Frontal cortex (tissue), 4 donors: ENCODE results near the gene MAPK8IP3. TPM values are rescaled to one million over a fixed set of nuclear protein-coding genes. Genes with fewer than 3 reads are reported as not detected.

ENCODE experiments used
- DNase-seq, 2 donors: peaks; one replicate each; pipeline ENCODE4 v3.0.0; 2012; ENCODE audit warnings: low spot score in 2 of 2
- FAIRE-seq: peaks from 2 replicates; lab custom pipeline; 2012; peaks lifted over from hg19 to GRCh38; lab: Jason Lieb, UNC
- total RNA-seq: library from RNA; depleted of rRNA; stranded (reverse); fragments of >200 nt; gene quantifications from one replicate; pipeline ENCODE4 v1.2.3, GENCODE V29; 2014
- donor health status: control.
- donor health status: control.
- donor health status: control.

MAPK8IP3 gene
- total RNA-seq, 1 donor from 2014 or later = 66.0 TPM

DNA sequence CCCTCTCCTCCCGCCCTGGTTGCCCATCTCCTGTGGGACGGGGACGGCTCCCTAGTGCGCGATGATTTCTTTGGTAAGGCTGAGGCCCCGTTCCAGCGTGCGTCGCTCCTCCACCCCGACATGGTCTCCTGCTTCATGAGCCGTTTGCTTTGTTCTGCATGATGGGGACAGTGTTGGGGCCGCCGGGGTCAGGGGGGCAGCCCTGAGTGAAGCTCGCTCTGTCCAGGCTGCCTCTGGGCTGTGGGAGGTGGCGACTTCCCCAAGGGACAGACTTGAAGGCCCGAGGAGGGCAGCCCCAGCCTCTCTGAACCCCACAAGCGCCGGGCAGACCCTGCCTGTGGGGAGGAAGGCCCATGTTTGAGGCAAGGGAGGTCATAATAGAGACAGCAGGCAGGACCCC lies 52.9 kb downstream of the MAPK8IP3 start:
- FAIRE-seq (no peak), DNase-seq (no peak)

DNA sequence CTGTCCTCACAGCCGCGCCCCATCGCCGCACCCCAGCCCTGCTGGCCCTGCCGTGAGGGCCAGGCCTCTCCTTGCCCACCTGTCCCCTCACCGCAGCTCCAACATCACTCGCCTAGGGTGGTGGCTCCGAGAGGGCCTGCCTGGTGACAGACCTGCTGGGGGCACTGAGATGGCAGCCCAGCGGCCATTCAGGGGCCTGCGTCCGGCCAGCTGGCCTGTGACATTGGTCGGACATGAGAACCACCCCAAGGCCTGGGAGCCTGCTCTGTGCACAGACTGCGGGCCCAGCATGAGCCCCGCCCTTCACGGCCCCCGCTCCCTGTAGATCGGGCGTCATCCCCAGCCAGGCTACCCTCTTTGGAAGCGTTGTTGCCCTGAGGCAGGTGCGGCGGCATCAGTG lies 53.5 kb downstream of the MAPK8IP3 start:
- no peak for DNase-seq
- FAIRE-seq = no peak

DNA sequence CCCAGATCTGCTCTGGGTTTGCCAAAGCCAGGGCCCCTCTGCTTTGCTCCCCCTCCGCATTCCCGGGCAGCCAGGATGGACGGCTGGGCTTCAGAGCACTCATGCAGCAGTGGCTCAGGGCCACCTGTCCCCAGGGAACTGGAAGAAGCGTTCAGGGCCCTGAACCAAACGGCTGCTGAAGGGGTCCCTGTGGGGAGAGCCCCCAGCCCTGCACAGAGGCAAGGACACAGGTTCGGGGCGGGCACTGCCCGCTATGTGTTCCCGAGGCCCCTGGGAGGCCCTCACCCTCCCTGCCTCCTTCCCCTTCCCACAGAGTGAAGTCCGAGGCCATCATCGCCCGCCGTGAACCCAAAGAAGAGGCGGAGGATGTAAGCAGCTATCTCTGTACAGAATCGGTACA lies 54.9 kb downstream of the MAPK8IP3 start:
- FAIRE-seq (no peak), DNase-seq (no peak)

DNA sequence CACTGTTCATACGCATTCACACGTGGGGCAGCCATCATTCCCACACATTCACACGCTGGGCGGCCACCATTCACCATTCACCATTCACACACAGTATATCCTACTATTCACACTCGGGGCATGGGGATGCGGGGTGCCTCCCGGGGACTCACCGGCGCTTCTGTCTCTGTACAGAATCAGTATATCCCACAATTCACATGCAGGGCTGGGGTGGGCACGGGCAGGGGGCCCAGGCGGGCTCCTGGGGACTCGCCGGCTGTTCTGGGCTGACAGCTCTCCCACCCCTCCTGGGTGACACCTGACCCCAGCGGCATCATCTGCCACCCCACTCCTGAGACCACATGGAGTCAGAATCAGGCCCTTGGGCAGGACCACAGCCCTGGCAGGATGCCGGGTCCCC lies 55.8 kb downstream of the MAPK8IP3 start:
- DNase-seq (no peak), FAIRE-seq (no peak)

DNA sequence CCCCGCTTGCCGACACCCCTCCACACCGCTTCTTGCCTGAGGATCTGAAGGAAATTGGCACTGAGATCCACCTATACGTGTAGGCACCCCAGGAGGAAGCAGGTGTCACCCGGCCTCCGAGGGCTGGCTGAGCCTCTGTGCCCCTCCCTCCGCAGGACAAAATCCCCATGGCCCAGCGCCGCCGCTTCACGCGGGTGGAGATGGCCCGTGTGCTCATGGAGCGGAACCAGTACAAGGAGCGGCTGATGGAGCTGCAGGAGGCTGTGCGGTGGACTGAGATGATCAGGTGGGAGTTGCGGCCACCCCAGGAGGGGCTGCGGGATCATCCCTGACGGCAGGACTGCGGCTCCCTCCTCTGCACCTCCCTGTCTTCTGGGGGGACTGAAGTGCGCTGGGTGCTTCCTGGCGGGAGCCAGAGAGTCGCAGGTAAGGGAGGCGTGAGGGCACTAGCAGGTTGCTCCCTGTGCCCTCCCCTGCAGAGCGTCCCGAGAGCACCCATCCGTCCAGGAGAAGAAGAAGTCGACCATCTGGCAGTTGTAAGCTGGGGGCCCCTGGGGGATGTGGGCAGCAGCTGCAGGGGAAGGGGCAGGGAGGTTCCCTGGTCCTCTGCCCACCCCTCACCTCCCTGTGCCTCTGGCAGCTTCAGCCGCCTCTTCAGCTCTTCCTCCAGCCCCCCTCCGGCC lies 56.3 kb downstream of the MAPK8IP3 start:
- DNase-seq (no peak), FAIRE-seq (no peak)

DNA sequence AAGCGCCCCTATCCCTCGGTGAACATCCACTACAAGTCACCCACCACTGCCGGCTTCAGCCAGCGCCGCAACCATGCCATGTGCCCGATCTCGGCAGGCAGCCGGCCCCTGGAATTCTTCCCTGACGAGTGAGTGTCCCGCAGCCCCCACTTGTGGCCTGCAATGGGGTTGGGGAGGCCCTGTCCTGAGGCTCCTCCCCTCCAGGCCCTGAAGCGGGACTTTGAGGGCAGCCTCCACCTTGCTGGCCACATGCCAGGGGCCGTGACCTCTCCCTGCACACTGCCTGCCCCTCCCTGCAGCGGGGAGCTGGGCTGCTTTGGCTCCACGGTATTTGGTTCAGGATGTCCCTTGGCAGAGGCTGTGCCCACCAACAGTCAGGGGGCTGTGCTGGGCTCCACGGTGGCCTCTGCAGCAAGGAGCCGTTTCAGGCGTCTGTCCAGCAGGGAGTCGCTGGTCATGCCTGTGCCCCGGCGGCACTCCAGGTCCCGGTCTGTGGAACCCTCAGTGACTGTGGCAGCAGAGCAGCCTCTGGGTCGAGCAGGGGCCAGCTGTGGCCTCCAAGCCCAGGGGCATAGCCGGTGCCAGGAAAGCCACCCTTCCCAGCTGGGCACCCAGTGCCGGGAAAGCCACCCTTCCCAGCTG lies 57.0 kb downstream of the MAPK8IP3 start:
- DNase-seq = no peak
- FAIRE-seq = no peak

DNA sequence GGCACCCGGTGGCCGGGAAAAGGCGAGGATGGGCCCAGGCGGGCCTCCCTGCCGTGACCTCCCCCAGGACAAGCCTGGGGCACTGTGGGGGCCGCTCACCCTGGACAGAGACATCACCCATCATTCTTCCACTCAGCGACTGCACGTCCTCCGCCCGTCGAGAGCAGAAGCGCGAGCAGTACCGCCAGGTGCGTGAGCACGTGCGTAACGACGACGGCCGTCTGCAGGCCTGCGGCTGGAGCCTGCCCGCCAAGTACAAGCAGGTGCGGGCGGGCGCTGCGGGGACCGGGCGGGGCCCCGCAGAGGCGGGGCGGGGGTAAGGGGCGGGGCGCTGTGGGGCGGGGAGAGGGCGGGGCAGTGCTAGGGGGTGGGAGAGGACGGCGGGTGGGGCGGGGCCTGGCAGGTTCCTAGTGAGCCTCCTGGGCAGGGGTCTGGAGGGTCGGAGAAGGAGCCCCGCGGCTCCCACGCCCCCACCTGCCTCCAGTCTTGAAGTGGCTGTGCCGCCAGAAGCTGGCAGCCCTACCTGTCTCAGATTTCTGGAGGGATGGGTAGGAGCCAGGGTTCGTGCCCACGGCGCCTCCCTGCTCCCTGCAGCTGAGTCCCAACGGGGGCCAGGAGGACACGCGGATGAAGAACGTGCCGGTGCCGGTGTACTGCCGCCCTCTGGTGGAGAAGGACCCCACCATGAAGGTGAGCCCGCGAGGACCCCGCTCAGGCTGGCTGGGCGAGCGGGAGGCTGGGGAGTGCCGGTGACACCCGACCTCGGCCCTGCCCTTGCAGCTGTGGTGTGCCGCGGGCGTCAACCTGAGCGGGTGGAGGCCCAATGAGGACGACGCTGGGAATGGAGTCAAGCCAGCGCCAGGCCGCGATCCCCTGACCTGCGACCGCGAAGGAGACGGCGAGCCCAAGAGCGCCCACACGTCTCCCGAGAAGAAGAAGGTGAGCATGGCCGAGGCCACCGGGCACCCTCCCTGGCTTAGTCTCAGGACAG lies 57.8 kb downstream of the MAPK8IP3 start:
- no peak for FAIRE-seq
- DNase-seq = peak in 1 of 2 donors; percentile 63

DNA sequence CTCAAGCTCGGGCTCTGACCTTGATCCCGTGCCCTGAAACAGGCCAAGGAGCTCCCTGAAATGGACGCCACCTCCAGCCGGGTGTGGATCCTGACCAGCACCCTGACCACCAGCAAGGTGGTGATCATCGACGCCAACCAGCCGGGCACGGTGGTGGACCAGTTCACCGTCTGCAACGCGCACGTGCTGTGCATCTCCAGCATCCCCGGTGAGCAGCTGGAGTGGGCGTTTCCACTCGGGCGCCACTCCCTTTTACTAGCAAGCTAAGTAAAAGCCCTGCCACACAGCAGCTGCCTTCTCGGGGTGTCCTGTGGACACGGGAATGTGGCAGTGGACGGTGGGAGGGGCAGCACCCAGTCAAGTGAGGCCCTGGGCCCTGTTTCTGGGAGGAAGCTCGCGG lies 59.0 kb downstream of the MAPK8IP3 start:
- DNase-seq (no peak), FAIRE-seq (no peak)

DNA sequence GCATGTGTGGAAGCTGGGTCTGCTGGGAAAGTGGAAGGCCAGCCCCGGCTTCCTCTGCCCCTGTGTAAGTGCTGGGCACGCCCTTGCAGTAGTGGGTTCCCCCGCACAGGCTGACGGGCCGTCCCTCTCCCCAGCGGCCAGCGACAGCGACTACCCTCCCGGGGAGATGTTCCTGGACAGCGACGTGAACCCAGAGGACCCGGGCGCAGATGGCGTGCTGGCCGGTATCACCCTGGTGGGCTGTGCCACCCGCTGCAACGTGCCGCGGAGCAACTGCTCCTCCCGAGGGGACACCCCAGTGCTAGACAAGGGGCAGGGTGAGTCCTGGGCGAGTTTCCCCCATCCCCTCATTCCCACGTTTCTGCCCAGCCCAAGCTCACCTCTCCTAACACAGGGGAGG lies 59.8 kb downstream of the MAPK8IP3 start:
- DNase-seq (no peak), FAIRE-seq (no peak)

DNA sequence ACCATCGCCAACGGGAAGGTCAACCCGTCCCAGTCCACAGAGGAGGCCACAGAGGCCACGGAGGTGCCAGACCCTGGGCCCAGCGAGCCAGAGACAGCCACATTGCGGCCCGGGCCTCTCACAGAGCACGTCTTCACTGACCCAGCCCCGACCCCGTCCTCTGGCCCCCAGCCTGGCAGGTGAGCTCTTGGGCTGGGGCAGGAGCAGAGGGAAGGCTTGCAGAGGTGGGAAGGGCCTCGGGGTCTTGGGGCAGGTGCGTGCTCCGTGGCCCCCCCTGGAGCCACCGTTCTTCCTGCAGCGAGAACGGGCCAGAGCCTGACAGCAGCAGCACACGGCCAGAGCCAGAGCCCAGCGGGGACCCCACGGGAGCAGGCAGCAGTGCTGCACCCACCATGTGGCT lies 60.2 kb downstream of the MAPK8IP3 start:
- FAIRE-seq = no peak
- no peak for DNase-seq

DNA sequence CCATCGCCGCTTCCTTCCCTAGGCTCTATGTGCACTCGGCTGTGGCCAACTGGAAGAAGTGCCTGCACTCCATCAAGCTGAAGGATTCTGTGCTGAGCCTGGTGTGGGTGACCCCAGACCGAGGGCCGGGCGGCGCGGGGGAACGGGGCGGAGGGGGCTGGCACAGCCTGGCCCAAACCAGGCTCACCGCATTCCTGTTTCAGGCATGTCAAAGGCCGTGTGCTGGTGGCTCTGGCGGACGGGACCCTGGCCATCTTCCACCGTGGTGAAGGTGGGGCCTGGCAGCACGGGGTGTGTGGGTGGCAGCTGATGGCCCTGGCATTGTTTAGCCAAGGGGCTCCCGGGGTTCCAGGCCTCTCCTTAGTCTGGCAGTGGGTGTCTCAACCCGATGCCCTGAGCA lies 60.7 kb downstream of the MAPK8IP3 start:
- no peak for DNase-seq
- FAIRE-seq = no peak

DNA sequence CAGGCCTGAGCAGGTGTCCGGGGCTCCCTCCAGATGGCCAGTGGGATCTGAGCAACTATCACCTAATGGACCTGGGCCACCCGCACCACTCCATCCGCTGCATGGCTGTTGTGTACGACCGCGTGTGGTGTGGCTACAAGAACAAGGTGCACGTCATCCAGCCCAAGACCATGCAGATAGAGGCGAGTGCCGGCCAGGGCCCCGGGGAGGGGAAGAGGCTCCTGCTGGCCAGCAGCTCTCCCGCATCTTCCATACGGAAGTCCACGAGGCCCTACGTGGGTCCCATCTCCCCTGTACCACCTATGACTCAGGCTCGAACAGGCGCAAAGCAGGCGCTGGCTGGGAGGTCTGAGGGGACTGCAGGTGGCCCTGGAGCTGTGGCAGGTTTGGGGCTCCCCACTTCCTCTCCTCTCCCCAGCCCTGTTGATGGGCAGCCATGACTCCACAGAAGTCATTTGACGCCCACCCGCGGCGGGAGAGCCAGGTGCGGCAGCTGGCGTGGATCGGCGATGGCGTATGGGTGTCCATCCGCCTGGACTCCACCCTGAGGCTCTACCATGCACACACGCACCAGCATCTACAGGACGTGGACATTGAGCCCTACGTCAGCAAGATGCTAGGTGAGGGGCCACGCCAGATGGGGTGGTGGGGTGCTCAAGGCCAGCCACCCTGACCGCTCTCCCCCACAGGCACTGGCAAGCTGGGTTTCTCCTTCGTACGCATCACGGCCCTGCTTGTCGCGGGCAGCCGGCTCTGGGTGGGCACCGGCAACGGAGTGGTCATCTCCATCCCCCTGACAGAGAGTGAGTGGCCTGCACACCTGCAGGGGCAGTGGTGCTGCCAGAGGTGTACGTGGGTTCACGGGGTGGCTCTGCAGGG lies 61.4 kb downstream of the MAPK8IP3 start:
- FAIRE-seq (no peak), DNase-seq (no peak)

DNA sequence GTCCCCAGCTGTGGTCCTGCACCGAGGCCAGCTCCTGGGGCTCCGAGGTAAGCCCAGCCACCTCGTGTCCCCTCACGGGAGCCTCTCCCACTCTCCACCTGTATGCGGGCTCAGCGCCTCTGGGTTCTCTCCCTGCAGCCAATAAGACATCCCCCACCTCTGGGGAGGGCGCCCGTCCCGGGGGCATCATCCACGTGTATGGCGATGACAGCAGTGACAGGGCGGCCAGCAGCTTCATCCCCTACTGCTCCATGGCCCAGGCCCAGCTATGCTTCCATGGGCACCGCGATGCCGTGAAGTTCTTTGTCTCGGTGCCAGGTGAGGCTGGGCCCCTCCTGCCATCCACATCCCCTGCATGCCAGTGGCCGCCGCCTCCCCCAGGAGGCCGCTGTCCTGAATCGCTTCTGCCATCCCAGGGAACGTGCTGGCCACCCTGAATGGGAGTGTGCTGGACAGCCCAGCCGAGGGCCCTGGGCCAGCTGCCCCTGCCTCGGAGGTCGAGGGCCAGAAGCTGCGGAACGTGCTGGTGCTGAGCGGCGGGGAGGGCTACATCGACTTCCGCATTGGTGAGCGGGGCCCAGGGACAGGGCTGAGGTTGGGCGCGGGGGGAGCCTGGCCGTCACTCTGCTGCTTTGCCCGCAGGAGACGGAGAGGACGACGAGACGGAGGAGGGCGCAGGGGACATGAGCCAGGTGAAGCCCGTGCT lies 62.2 kb downstream of the MAPK8IP3 start:
- DNase-seq (no peak), FAIRE-seq (no peak)

DNA sequence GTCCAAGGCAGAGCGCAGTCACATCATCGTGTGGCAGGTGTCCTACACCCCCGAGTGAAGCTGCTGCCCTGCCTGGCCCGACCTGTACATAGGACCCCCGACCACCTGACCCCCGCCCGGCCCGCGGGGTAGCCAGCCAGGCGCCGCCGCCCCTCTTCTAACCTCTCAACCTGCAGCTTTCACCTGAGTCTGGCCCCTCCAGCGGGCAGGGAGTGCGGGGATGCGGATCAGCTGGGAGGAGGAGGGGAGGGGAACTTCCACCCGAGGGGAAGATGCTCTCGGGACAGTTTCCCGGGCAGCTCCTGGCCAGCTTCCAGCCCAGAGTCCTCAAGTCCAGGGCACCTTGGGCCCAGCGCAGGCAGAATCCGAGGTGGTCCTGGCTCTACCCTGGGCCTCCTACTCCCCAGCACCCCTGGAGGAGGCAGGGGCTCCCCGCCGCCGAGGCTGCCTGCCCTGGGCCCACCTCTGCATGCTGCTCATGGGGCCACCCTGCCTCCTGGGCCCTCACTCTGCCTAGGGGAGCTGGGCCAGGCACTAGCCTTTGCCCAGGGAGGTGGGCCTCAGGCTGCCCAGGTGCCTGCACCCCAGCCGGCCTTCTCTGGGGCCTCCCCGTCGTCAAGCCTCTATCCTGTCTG lies 62.9 kb downstream of the MAPK8IP3 start:
- DNase-seq (no peak), FAIRE-seq (no peak)

DNA sequence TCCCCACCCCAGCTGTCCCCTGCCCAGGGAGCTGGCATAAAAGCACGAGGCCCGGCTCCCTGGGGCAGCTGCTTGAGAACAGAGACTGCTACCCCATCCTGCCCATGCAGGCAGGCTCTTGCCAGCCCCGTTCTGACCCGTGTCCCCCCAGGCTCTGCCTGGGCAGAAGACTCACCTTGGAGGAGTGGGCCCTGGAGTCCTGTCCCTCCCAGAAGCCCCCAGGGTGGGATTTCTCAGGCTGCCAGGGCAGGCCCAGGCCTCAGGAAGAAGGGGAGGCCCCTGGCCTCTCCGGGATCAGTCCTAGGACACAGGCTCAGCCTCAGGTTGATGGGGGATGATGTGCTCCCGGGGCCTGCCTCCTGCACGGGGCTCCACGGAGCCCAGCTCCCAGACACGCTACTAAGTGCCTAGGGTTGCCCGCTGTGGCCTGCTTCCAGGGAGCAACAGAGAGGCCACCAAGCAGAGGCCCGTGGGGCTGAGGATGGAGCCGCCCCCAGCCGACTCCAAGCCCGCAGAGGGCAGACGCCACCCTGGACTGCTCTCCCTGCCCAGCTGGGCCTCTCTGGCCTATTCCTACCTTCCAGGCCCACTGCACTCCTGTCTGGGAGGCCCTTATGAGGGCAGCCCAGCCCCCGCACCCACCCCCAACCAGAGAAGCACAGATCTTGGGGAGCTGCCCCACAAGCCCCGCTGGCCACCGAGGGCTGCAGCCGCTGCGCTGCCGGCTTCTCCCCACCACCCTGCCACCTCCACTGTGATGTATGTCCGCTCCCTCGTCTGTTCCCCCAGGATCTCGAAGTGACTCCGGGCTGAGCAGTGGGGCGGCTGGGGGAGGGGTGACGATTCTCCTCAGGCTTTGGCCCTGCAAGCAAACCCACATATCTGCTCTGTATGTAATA lies 63.7 kb downstream of the MAPK8IP3 start:
- FAIRE-seq = no peak
- no peak for DNase-seq

DNA sequence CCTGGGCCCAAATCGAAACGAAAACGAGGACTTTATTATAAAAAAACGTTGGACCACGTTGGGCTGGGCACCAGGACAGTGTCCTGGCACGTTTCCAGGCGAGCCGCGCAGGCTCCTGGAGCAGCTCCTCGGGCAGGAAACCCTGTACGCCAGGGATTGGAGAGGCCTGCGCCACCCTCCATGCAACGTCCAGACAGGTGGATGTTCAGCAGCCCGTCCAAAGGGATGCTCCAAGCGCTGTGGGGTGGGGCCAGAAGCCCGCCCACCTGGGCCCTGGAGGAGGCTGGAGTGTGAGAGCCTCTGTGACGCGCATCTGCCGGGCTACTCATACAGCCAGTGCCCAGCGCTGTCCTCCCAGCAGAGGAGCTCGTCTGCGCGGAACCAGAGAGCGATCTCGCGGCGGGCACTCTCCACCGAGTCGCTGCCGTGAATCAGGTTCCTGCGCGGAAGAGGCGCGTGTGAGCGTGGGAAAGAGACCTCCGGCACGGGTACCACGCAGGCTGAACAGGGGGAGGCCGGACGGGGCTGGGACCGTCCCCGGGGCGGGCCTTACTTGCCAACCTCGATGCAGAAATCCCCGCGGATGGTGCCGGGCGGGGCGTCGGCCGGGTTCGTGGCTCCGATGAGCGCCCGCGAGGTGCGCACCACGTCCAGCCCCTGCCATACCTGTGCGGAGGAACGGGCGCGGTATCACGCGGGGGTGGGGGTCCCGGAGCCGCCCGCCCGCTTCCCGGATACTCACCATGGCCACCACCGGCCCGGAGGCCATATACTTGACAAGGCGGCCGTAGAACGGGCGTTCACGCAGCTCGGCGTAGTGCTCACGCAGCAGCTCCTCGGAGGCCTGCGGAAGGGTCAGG lies 64.6 kb downstream of the MAPK8IP3 start:
- peak; percentile 67 to 73 for DNase-seq
- FAIRE-seq = no peak
